Measurements from ENCODE around the gene OVCA2. TPM values are rescaled to one million over a fixed set of nuclear protein-coding genes. Genes with fewer than 3 reads are reported as not detected.

Gene OVCA2
- total and polyA plus RNA-seq, 2 experiments from 2014 or later, result 49.2 to 72.5 TPM

DNA sequence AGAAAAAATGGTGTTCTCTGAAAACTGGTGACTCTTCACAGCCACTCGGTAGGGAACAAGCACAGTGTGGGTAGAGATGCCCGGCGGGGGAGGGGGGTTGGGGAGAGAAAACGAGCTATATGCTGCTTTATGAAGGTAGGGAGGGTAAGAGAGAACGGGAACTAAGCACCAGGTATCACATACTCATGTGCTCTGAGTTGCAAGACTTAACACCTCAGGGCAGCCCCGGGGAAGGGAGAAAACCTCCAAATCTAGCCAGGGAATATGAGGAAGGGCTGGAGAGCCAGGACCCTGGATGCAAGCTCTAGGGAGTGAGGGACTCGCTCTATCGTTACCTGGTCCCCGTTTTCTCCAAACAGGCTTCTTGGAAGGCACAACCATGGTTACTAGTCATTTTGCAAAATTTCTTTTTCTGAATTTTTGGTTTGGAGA, 48.4 kb downstream of the OVCA2 start:
- no peak overlapping the region for H3K4me3 ChIP-seq
- H3K79me2 ChIP-seq, result peaks cover 3% of the 10 kb centered on the region
- no peaks in the 10 kb centered on the region for H3K27me3 ChIP-seq
- H3K9me3 ChIP-seq (ENCODE audit: low read depth), result no peaks in the 10 kb centered on the region
- H3K4me1 ChIP-seq (ENCODE audit: insufficient read depth), result peaks cover 35% of the 10 kb centered on the region
- no peaks in the 10 kb centered on the region for H3K36me3 ChIP-seq (replicated peaks; ENCODE audit: insufficient read depth, low read depth)
- H3K9me2 ChIP-seq (replicated peaks; ENCODE audit: insufficient read depth), result no peaks in the 10 kb centered on the region
- no peak for DNase-seq (ENCODE audit: low spot score)
- no peak overlapping the region for H3K4me2 ChIP-seq
- H2AFZ ChIP-seq, result no peak overlapping the region
- 82% methylated on average over 5 of the region's 9 CpGs for WGBS (ENCODE audit: low lambda C conversion rate, missing lambda C conversion rate)
- TF ChIP-seq EZH2 (IDR thresholded peaks at IDR 0.05; ENCODE audit: borderline replicate concordance), result no peak
- no peak for TF ChIP-seq EZH2phosphoT487 (IDR thresholded peaks at IDR 0.05; ENCODE audit: low read depth, severe bottlenecking, unreplicated experiment)
- TF ChIP-seq, protein P1, sequence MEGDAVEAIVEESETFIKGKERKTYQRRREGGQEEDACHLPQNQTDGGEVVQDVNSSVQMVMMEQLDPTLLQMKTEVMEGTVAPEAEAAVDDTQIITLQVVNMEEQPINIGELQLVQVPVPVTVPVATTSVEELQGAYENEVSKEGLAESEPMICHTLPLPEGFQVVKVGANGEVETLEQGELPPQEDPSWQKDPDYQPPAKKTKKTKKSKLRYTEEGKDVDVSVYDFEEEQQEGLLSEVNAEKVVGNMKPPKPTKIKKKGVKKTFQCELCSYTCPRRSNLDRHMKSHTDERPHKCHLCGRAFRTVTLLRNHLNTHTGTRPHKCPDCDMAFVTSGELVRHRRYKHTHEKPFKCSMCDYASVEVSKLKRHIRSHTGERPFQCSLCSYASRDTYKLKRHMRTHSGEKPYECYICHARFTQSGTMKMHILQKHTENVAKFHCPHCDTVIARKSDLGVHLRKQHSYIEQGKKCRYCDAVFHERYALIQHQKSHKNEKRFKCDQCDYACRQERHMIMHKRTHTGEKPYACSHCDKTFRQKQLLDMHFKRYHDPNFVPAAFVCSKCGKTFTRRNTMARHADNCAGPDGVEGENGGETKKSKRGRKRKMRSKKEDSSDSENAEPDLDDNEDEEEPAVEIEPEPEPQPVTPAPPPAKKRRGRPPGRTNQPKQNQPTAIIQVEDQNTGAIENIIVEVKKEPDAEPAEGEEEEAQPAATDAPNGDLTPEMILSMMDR (IDR thresholded peaks at IDR 0.05; ENCODE audit: poor library complexity), result no peak
- peak overlapping the region; percentile 90 for H3K27ac ChIP-seq
- no peaks in the 10 kb centered on the region for H4K20me1 ChIP-seq (ENCODE audit: insufficient read depth, poor library complexity, severe bottlenecking)

DNA sequence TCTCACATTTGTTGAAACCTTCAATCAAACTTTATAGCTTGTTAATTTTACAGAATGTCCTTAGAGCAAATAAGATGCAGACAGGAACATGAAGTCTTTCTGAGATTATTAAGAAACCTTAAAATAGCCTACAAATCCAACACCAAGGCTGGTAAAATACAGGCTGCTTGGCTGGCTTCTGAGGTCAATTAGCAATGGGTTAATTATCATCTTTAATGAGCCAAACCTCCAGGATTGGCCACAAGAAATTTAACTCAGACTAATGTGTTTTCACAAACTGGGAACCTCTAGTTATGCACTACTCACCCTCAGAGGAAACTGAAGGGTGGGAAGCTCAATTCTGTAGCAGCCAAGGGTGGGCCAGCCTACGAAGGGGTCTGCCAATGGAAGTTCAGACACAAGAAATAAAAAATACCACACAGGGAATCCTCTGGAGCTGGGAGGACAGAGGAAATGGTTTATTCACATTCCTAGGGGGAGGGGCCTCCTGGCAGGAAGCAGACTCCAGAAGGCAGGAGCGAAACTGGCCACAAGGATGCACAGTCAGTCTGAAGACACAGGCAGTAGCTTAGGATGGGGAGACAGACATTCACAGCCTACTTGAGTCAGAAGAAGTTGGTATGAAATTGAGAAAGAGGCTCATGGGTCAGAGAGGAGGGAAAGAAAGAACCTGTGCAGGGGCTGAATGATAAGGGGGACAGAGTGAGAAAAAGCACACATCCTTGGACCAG, 49.1 kb downstream of the OVCA2 start:
- Histone ChIP-seq H3K9me3 (ENCODE audit: low read depth) (no peaks in the 10 kb centered on the region), H3K79me2 (peaks cover 3% of the 10 kb centered on the region), H2AFZ (no peak overlapping the region), H3K36me3 (replicated peaks; ENCODE audit: insufficient read depth, low read depth) (no peaks in the 10 kb centered on the region), H3K27ac (peak overlapping the region; percentile 90), H3K27me3 (no peaks in the 10 kb centered on the region), H3K9me2 (replicated peaks; ENCODE audit: insufficient read depth) (no peaks in the 10 kb centered on the region), H3K4me1 (ENCODE audit: insufficient read depth) (peaks cover 31% of the 10 kb centered on the region), H4K20me1 (ENCODE audit: insufficient read depth, poor library complexity, severe bottlenecking) (no peaks in the 10 kb centered on the region), H3K4me2 (no peak overlapping the region), H3K4me3 (no peak overlapping the region)
- 64% methylated on average over 2 of the region's 2 CpGs for WGBS (ENCODE audit: low lambda C conversion rate, missing lambda C conversion rate)
- DNase-seq (ENCODE audit: low spot score), result peak; percentile 86
- TF ChIP-seq EZH2phosphoT487 (IDR thresholded peaks at IDR 0.05; ENCODE audit: low read depth, severe bottlenecking, unreplicated experiment), result no peak
- TF ChIP-seq, protein P1 (IDR thresholded peaks at IDR 0.05; ENCODE audit: poor library complexity), result peak; percentile 31

DNA sequence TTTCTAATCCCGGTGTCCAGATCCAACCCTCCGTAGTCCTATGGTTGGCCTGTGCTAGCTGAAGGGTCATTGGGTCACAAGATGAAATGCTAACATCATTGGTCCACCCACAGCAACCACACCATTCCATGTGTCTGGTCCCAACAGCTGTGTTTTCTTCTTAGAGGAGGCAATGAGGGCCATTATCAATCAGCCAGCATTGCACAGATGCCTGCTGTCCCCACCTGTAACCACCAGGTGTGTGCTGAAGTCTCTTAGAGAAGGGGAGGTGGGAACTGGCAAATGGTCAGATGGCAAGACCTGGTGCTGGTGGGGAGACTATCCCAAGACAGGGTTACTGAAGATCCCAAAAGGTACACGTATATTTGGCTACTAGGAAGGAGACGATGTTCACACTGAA, 50.4 kb downstream of the OVCA2 start:
- peaks cover 3% of the 10 kb centered on the region for H3K79me2 ChIP-seq
- no peaks in the 10 kb centered on the region for H3K36me3 ChIP-seq (replicated peaks; ENCODE audit: insufficient read depth, low read depth)
- no peaks in the 10 kb centered on the region for H4K20me1 ChIP-seq (ENCODE audit: insufficient read depth, poor library complexity, severe bottlenecking)
- TF ChIP-seq EZH2phosphoT487 (IDR thresholded peaks at IDR 0.05; ENCODE audit: low read depth, severe bottlenecking, unreplicated experiment) (no peak), EZH2 (IDR thresholded peaks at IDR 0.05; ENCODE audit: borderline replicate concordance) (no peak)
- TF ChIP-seq, protein P1 (IDR thresholded peaks at IDR 0.05; ENCODE audit: poor library complexity), result no peak
- H2AFZ ChIP-seq, result no peak overlapping the region
- H3K9me3 ChIP-seq (ENCODE audit: low read depth), result no peaks in the 10 kb centered on the region
- H3K9me2 ChIP-seq (replicated peaks; ENCODE audit: insufficient read depth), result no peaks in the 10 kb centered on the region
- no peak for DNase-seq (ENCODE audit: low spot score)
- peaks cover 31% of the 10 kb centered on the region for H3K4me1 ChIP-seq (ENCODE audit: insufficient read depth)
- no peak overlapping the region for H3K4me2 ChIP-seq
- WGBS (ENCODE audit: low lambda C conversion rate, missing lambda C conversion rate), result 99% methylated on average over 4 of the region's 4 CpGs
- no peak overlapping the region for H3K27ac ChIP-seq
- H3K27me3 ChIP-seq, result no peaks in the 10 kb centered on the region
- H3K4me3 ChIP-seq, result no peak overlapping the region

MicroRNA genes within 50 kb of the gene (microRNA counts, 767-probe panel; counts per million panel counts)
- microRNA hsa-miR-132-3p (7,093 counts per million, percentile 39 among the panel's probes with 10 or more counts), microRNA hsa-miR-212-3p (not detected)

Small RNA genes lying within 50 kb of the gene (microRNA-seq; reads per million reads assigned to microRNA genes)
- gene MIR132 (1,151 reads per million, percentile 81 among the genes with 10 or more reads in this experiment), gene MIR212 (40.7 reads per million, percentile 49 among the genes with 10 or more reads in this experiment)

Small RNA genes lying within 50 kb of the gene (small RNA-seq; reads per million reads assigned to genes)
- gene AC090617.9, result not detected
- 17.0 reads per million, percentile 96 among the genes with 10 or more reads in this experiment for gene MIR132
- gene MIR212, result 7.5 reads per million, percentile 94 among the genes with 10 or more reads in this experiment
- gene OVCA2, result not detected

Other genes starting within 250 kb of the OVCA2 start
- 8.7 and 11.4 TPM in 2 replicates for gene SMYD4, start 212.1 kb upstream of the OVCA2 start, total RNA-seq
- gene SMYD4, start 212.1 kb upstream of the OVCA2 start, polyA plus RNA-seq, result 8.5 and 9.5 TPM in 2 replicates
- gene RPA1, start 212.0 kb upstream of the OVCA2 start, total RNA-seq, result 15.2 and 17.6 TPM in 2 replicates
- 32.4 and 33.6 TPM in 2 replicates for gene RPA1, start 212.0 kb upstream of the OVCA2 start, polyA plus RNA-seq
- 0.48 and 1.4 TPM in 2 replicates for gene RTN4RL1, start 16.7 kb upstream of the OVCA2 start, total RNA-seq
- gene RTN4RL1, start 16.7 kb upstream of the OVCA2 start, polyA plus RNA-seq, result 0.53 and 0.97 TPM in 2 replicates
- gene DPH1, start 11.9 kb upstream of the OVCA2 start, total RNA-seq, result 26.2 and 27.8 TPM in 2 replicates
- 45.2 and 49.0 TPM in 2 replicates for gene DPH1, start 11.9 kb upstream of the OVCA2 start, polyA plus RNA-seq
- gene HIC1, start 13.1 kb downstream of the OVCA2 start, total RNA-seq, result 8.8 and 9.4 TPM in 2 replicates
- 8.2 and 10.2 TPM in 2 replicates for gene HIC1, start 13.1 kb downstream of the OVCA2 start, polyA plus RNA-seq

All from hepatocyte (in vitro differentiated cells).